Neural cell (in vitro differentiated cells): ENCODE measurements around the gene GRIK2. TPM values are rescaled to one million over a fixed set of nuclear protein-coding genes. Genes with fewer than 3 reads are reported as not detected.

Experiments
- H2AFZ ChIP-seq: fragments of 200-600, 300-800 bp; sonication (generic), shearing (Covaris generic); 2 replicates; pipeline ENCODE4 v1.6.0; 2014; ENCODE audit warnings: low read depth, mild to moderate bottlenecking, antibody characterized with exemption, low read length, moderate library complexity
- H3F3A ChIP-seq: fragments of 200-600 bp; shearing (Covaris generic); 2 replicates; pipeline ENCODE4 v1.6.1; 2016; ENCODE audit warnings: mild to moderate bottlenecking, moderate library complexity, mixed read lengths, antibody characterized with exemption, low read length; ENCODE audit not compliant: insufficient read depth, poor library complexity, severe bottlenecking
- H3K27ac ChIP-seq: fragments of 200-600, 300-800 bp; sonication (generic), shearing (Covaris generic); 2 replicates; pipeline ENCODE4 v1.5.1; 2014; ENCODE audit warnings: mild to moderate bottlenecking, low read length, moderate library complexity
- H3K27me3 ChIP-seq: fragments of 300-800, 200-600 bp; sonication (generic), shearing (Covaris generic); 2 replicates; pipeline ENCODE4 v1.6.0; 2014; ENCODE audit warnings: mild to moderate bottlenecking, low read depth, low read length, moderate library complexity; ENCODE audit not compliant: insufficient read depth
- H3K36me3 ChIP-seq: fragments of 300-800, 200-600 bp; sonication (generic), shearing (Covaris generic); 2 replicates; pipeline ENCODE4 v1.5.1; 2014; ENCODE audit warnings: mild to moderate bottlenecking, antibody characterized with exemption, low read length, moderate library complexity; ENCODE audit not compliant: insufficient read depth
- H3K4me2 ChIP-seq: fragments of 300-800, 200-600 bp; sonication (generic), shearing (Covaris generic); 2 replicates; pipeline ENCODE4 v1.6.0; 2014; ENCODE audit warnings: mild to moderate bottlenecking, low read length
- H3K4me3 ChIP-seq: fragments of 300-800, 200-600 bp; sonication (generic), shearing (Covaris generic); 2 replicates; pipeline ENCODE4 v1.5.1; 2014; ENCODE audit warnings: mild to moderate bottlenecking, low read length, moderate library complexity
- H3K79me2 ChIP-seq: fragments of 200-600 bp; shearing (Covaris generic); replicated peaks from 2 replicates; pipeline ENCODE4 v1.6.0; 2014; ENCODE audit warnings: mild to moderate bottlenecking, low read length, moderate library complexity; ENCODE audit not compliant: insufficient read depth
- H3K9ac ChIP-seq: fragments of 300-800, 200-600 bp; sonication (generic), shearing (Covaris generic); 2 replicates; pipeline ENCODE4 v1.6.1; 2016; ENCODE audit warnings: mild to moderate bottlenecking, low read length, mixed read lengths
- H3K9me2 ChIP-seq: fragments of 200-600 bp; shearing (Covaris generic); 2 replicates; pipeline ENCODE4 v1.6.1; 2016; ENCODE audit warnings: mild to moderate bottlenecking, low read length, mixed read lengths; ENCODE audit not compliant: insufficient read depth
- H3K9me3 ChIP-seq: fragments of 200-600, 300-800 bp; sonication (generic), shearing (Covaris generic); 2 replicates; pipeline ENCODE4 v1.6.1; 2016; ENCODE audit warnings: mild to moderate bottlenecking, mixed run types, low read length, moderate library complexity, mixed read lengths
- H4K20me1 ChIP-seq: fragments of 200-600 bp; shearing (Covaris generic); 2 replicates; pipeline ENCODE4 v1.6.1; 2016; ENCODE audit warnings: mild to moderate bottlenecking, mixed run types; ENCODE audit not compliant: insufficient read depth
- CTCF ChIP-seq: fragments of 450-650 bp; IDR thresholded peaks from 2 replicates; pipeline ENCODE4 v1.5.1; 2014; ENCODE audit warnings: antibody characterized with exemption, mild to moderate bottlenecking, moderate library complexity; ENCODE audit not compliant: poor library complexity, severe bottlenecking
- EP300 ChIP-seq: fragments of 450-650 bp; conservative IDR thresholded peaks from 2 replicates; pipeline ENCODE4 v1.6.1; 2014; ENCODE audit warnings: antibody characterized with exemption, mild to moderate bottlenecking, moderate library complexity; ENCODE audit not compliant: poor library complexity, severe bottlenecking
- EZH2 ChIP-seq: fragments of 200-600, 300-800 bp; shearing (Covaris generic), sonication (generic); IDR thresholded peaks from 2 replicates; pipeline ENCODE4 v1.6.1; 2014; ENCODE audit warnings: antibody characterized with exemption, low read length, borderline replicate concordance, mild to moderate bottlenecking; ENCODE audit not compliant: insufficient read depth, poor library complexity, severe bottlenecking
- MXI1 ChIP-seq: fragments of 450-650 bp; conservative IDR thresholded peaks from 2 replicates; pipeline ENCODE4 v1.6.1; 2014; ENCODE audit warnings: antibody characterized with exemption, mild to moderate bottlenecking; ENCODE audit not compliant: poor library complexity, severe bottlenecking
- POLR2AphosphoS5 ChIP-seq: IDR thresholded peaks from 2 replicates; pipeline ENCODE4 v1.6.1; 2012
- RAD21 ChIP-seq: fragments of 450-650 bp; conservative IDR thresholded peaks from 2 replicates; pipeline ENCODE4 v1.6.1; 2014; ENCODE audit warnings: antibody characterized with exemption, mild to moderate bottlenecking, moderate library complexity
- REST ChIP-seq: IDR thresholded peaks from 2 replicates; pipeline ENCODE4 v1.6.1; 2012; ENCODE audit warnings: borderline replicate concordance
- SMC3 ChIP-seq: fragments of 450-650 bp; conservative IDR thresholded peaks from 2 replicates; pipeline ENCODE4 v1.6.1; 2014; ENCODE audit warnings: antibody characterized with exemption, mild to moderate bottlenecking, moderate library complexity; ENCODE audit not compliant: poor library complexity
- TAF1 ChIP-seq: IDR thresholded peaks from 2 replicates; pipeline ENCODE4 v1.6.1; 2012; ENCODE audit warnings: low read depth
- polyA plus RNA-seq: library from polyadenylated mRNA; depleted of rRNA; stranded (reverse); fragments of >200 nt; gene quantifications from 2 replicates; pipeline ENCODE4 v1.2.3, GENCODE V29; 2014

The GRIK2 gene
- polyA plus RNA-seq, 1 donor from 2014 or later = 106 TPM

GRCh38 chr6:101758368-101758767 lies 364.9 kb downstream of the GRIK2 start:
- Histone ChIP-seq H3F3A (no peaks in the 10 kb centered on the region), H3K4me3 (no peak overlapping the region), H3K27me3 (no peaks in the 10 kb centered on the region), H4K20me1 (no peaks in the 10 kb centered on the region), H2AFZ (no peak overlapping the region), H3K27ac (no peak overlapping the region), H3K79me2 (no peaks in the 10 kb centered on the region), H3K9me2 (no peaks in the 10 kb centered on the region), H3K36me3 (no peaks in the 10 kb centered on the region), H3K4me2 (no peak overlapping the region), H3K9me3 (no peaks in the 10 kb centered on the region), H3K9ac (no peak overlapping the region)
- TF ChIP-seq REST = no peak
- TF ChIP-seq POLR2AphosphoS5 = no peak
- TF ChIP-seq CTCF = no peak
- TF ChIP-seq RAD21 = no peak
- no peak for TF ChIP-seq EZH2
- no peak for TF ChIP-seq SMC3
- TF ChIP-seq MXI1 = no peak
- no peak for TF ChIP-seq TAF1

- peak overlapping the region; percentile 4 for H3K27ac ChIP-seq
- no peak for TF ChIP-seq RAD21
- peak; percentile 83 for TF ChIP-seq EP300
Measured at GRCh38 chr6:101760843-101761621, 367.5 kb downstream of the GRIK2 start.

More at GRCh38 chr6:101760843-101761621, 367.5 kb downstream of the GRIK2 start:
- Histone ChIP-seq H3F3A (no peaks in the 10 kb centered on the region), H3K36me3 (no peaks in the 10 kb centered on the region), H3K9ac (no peak overlapping the region), H3K4me3 (no peak overlapping the region), H3K9me3 (no peaks in the 10 kb centered on the region), H2AFZ (no peak overlapping the region), H3K79me2 (no peaks in the 10 kb centered on the region), H3K9me2 (no peaks in the 10 kb centered on the region), H3K4me2 (no peak overlapping the region), H4K20me1 (no peaks in the 10 kb centered on the region), H3K27me3 (no peaks in the 10 kb centered on the region)
